ENCODE data around the gene IFT74.
A peak's percentile ranks its signal among the peaks of the same experiment; 100 is the strongest.

The IFT74 gene

DNA sequence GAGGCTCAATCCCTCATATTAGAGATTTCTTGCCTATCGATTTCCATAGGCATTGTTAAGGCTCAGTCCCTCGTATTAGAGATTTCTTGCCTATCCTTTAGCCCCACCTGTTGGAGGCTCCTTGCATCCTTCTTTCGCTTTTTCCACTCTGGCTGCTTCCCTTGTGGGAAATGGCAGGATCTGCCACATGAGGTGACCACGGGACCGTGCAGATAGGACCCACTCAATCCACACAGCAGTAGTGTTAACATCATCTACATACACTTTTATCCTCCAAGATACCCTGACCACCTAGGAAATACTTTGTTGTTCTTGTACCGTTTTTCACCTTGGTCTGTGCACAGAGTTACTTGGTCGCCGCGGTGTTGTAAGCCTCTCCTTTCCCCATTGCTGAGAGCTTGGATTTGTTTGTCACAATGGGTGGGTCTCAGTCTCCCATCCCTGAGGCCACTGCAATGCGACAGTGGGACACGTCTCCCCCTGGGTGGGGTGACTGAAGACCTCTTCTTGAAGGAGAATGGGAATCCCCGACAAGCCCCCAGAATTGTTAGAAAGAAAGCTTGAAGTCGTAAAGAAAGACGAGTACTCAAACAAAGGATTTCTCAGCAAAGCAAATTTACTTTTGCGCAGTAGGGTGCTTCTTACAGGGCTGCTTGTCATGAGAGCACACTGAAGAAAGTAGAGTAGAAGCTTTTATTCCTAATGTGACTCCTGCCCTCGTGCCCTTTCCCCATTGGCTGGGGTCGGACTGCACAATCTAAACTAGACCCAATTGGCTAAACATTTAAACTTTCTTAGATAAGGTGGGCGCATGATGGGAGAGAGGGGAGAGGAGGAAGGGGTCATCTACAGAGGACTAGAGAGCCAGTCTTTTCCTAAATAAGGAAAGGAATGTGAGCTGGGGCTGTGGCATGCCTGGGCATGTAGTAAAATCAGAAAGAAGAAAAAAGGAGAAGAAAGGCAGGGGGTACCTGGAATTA is 19.8 kb downstream of the IFT74 start:
- peak; percentile 33 for DNase-seq

DNA sequence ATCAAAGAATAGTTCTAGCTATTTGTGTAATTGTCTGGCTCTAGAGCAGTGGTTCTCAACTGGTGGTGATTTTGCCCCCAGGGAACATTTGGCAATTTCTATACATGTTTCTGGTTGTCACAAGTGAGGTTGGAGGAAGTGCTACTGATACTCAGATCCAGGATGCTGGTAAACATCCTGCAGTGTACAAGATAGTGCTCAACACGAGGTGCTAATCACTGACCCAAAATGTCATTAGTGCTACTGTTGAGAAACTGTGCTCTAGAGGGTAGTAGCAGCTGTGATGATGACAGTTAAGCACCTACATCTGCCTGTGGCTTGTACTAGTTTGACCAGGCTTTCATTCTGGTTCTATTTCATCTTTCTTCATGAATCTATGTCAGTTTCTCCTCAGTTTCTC is 27.1 kb downstream of the IFT74 start:
- no peak for DNase-seq

DNA sequence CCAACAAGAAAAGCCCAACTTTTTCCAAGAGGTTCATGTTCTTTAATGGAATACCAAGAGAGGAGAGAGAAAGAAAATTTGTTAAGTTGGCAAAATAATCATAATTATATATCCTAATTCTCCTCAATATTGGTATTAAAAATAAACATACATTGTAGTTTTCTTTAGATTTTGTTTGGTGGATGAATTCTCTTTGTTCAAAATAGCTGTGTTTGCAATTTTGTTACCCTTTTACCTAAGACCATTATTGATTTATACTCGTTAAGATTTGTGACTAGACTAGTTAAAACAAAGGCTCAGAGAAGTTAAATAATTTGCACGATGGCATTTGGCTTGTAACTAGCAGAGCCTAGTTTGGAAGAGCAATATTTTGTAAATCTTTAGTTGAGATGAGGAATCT is 39.6 kb downstream of the IFT74 start:
- DNase-seq = no peak

DNA sequence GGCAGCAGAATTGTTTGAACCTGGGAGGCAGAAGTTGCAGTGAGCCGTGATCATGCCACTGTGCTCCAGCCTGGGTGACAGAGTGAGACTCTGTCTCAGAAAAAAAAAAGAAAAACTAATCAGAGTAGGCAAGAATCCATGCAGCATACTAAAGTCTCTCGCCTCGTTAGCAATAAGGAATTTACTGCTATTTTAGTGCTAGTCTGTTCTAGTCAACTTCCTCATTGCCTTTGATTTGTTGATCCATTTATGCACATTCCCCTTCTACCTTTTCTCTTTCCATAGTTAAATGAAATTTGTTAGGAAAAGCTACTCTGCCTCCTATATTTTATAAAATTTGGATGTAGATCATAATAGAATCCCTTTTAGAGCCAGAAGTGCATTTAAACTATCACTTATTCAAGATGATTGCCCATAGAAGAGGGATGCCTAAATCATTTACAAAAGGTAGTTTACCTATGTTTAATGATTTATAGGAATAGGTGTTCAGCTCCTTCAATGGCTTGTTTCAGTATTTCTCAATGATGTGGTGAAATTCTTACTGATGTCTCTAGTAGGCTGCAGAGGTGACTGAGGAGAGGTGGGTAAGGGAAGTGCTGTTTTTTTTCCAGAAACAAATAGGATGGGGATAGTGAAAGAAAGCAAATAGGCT is 47.3 kb downstream of the IFT74 start:
- DNase-seq = no peak

DNA sequence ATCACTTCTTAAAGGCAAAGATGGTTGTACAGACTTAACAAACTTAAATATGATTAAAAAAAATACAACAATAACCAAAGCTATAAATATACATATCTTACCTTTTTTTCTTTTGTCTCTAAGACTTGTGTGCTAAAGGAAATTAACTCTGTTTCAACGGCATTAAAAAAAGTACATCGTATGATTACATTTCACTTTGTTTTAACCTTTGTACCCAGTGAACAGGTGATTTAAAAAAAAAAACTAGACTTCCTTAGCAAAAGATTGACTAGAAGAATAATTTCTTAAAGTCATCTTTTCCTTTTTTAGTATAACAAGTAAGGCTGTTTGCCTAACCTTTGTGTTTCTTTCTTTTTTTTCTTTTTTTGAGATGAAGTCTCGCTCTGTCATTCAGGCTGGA is 49.3 kb downstream of the IFT74 start, which contains the start of gene LRRC19:
TSS of gene LRRC19 (minus strand) at position 182 of the 400 bp plus-strand sequence. CDS start 5,978 bp downstream, outside the sequence.
- no peak for DNase-seq

DNA sequence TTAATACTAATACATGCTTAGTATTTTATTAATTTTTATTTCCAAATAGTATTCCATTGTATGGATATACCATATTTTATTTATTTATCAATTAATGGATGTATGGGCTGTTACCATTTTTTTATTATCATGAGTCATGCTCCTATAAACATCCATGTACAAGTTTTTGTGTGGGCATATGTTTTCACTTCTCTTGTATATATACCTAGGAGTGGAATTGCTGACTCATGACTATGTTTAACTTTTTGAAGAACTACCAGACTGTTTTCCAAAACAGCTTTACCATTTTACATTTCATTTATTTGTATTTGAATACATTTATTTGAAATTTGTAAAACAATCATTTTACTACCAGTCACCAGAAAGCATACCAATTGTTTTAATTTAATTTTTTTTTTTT is 63.4 kb downstream of the IFT74 start:
- no peak for DNase-seq

DNA sequence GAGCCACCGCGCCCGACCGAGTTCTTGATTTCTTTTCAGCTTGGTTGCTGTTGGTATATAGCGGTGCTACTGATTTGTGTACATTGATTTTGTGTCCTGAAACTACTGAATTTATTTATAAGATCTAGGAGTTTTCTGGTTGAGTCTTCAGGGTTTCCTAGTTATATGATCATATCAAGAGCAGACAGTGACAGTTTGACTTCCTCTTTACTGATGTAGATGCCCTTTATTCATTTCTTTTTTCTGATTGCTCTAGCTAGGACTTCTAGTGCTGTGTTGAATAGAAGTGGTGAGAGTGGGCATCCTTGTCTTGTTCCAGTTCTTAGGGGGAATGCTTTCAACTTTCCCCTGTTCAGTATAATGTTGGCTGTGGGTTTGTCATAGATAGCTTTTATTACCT is 66.7 kb downstream of the IFT74 start:
- no peak for DNase-seq

DNA sequence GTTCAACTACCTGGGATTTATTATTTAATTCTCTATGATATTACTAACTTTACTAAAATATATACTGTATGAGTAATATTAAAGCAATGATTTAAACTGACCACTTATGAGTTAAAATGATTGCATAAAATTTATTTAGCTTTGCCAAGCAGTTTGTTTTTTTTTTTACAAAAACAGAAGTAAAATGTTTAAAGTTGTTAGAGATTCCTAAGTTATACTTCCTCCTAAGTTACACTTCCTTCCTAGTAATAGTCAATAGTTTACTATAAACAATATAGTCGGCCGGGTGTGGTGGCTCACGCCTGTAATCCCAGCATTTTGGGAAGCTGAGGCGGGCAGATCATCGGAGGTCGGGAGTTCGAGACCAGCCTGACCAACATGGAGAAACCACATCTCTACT is 73.0 kb downstream of the IFT74 start:
- no peak for DNase-seq

DNA sequence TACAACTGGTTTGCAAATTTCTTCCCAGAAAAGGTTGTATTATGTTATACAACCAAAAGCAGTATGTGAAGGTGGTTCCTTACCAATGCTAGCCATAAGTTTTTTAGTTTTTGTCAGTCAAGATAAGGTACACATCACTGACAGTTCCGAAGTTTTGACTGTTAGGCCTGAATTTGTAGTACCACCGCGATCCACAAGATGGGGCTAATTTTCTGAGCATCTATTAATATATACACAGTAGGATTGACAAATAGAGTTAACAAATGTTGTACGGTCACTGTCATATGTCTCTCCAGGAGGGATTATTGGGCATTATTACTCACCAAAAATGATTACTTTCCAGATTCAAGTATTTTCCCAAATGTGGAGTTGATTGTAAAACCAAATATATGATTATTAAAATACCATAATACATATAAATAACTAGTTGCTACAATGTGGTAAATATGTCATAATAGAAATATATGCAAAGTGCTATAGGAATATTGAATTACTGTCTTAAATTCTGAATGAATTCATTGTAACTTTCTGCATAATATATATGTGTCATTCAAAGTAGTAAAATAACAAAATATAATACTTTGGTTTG is 77.7 kb downstream of the IFT74 start:
- peak; percentile 40 for DNase-seq

DNA sequence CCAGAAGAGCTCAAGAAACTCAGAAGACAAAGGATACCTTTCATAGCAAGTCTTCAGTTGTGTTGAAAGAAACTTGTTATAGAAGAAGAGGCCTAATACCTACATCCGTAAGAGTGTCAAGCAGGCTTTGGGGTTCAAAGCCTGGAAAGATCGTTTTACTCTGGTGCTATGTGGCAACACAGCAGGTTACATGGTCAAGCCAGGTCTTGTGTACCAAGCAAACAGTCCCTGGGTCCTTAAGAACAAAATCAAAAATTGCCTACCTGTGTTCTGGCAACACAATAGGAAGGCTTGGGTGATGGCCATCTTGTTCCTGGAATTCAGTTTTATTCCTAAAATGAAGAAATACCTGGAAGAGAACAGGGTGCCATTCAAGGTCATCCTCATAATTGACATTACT is 81.3 kb downstream of the IFT74 start:
- DNase-seq = no peak

DNA sequence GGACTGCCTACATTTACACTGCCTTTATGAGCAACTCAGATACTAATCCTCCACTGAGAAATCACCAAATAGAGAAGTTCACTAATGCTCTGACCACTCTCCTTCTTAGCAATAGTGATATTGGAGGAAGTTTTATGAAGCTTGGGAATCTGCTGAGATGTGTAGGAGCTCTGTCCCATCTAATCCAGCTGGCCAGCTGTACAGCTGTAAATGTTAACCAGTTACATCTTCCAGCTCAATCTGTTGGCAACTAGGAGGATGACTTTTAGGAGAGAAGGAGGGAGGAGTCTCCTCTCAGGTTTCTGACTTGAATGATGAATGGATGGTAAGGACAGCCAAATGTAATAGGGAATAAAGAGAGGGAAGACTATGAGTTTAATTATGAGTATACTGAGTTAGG is 85.5 kb downstream of the IFT74 start:
- no peak for DNase-seq

DNA sequence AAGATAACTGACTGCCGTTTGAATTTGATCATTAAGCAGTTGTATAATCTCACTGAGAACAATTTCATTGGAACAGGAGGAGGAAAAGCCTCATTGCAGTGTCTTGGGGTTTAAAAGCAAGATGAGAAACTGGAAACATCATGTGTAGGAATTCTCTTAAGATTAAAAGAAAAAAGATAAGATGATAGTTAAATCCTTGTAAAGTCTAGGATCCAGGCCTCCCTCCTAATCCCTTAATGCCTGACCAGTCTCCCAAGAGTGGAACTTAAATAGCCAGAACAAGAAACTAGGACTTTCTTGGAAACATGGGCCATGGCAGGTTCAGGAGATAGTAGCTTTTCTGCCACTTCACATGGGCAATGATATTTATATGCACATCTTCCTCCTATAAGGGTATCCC is 86.3 kb downstream of the IFT74 start:
- DNase-seq = no peak

DNA sequence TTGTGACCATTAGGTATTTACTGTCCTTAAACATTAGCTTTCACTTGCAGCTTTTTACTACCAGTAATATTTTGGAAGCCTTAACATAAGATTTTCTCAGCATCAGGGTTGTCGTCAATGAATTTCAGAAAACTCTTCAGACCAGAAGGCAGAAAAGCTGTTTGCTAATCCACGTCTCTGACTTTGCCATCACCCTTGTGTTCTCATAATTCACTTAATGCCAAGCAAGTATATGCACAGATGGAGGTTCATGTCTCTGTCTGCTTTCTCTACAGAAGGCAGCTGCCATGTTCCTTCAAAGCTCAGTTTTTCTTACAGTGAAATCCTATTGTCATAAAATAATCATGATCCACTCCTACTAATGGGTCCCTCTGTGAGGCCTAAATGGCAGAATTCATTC is 87.0 kb downstream of the IFT74 start:
- DNase-seq = no peak

DNA sequence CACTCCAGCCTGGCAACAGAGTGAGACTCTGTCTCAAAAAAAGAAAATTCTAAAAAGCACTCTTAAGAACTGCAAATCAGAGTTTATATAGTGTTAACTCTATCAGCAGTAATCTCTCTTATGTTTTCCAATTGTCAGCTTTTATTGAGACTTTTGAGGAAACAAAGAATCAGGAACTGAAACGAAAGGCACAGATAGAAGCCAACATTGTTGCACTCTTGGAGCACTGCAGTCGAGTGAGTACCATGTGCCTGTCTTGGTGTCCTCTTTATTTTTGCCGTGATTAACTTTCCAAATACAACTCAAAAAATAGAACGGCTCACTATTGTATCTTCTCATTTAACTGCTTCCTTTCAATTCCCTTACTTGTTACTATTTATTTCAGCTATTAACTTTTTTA is 90.9 kb downstream of the IFT74 start:
- DNase-seq = no peak

DNA sequence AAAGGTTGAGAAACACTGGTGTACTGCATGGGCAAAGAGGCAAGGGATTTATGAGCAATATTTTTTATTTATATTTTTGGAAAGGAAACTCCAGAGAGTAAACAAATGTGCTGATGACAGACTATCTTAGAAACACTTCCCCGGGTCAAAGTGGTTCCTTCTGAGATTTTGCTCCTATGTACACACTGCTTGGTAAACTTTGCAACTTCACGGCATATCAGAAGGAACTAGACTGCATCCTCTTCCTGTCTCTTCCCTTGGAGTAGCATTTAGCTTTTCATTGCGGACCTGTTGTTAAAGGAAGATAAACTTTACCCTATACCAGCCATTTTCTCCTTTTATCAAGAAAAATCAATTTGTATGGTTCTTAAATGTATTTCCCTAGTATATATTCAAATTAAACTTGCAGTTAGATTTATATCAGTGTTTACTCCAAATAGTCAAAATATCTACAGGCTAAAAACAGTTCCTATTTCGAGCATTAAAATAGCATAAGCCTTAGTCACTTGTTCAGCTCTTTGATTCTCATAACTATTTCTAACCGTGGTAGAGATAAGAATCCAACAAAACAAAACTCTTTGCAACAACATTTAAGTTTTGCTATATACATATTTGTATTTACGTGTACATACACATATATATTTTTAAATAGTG is 97.3 kb downstream of the IFT74 start:
- DNase-seq = no peak

DNA sequence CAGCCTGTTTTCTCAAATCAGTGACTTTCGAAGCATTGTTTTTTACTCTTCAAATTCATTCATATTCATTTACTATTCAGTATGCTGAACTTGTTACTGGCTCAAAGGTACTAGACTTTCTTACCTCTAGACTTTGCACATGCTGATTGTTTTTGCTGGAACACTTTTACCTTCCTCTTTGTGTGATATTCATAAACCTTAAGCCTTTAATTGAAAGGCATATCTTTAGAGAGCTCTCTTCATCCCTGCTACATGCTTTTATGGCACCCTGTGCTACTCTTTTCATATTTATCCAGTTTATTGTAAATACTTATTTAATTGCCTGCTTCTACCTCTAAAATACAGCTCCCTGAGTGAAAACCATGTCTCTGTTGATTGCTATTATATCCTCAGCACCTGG is 97.9 kb downstream of the IFT74 start:
- DNase-seq = no peak

DNA sequence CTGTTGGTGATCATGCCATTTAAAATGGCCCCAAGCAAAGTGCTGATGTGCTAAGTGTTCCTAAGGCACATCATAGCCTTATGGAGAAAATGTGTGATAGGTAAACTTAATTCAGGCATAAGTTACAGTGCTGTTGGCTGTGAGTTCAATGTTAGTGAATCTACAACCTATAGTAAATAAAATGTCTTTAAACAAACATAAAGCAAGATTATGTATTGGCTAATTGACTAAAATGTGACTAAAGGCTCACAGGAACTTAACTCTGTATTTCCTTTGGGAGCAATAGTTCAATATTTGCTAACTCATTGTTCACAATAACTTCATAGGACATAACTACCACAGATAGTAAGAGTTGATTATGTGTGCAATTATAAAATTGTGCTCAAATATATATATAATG is 98.6 kb downstream of the IFT74 start:
- DNase-seq = no peak

DNA sequence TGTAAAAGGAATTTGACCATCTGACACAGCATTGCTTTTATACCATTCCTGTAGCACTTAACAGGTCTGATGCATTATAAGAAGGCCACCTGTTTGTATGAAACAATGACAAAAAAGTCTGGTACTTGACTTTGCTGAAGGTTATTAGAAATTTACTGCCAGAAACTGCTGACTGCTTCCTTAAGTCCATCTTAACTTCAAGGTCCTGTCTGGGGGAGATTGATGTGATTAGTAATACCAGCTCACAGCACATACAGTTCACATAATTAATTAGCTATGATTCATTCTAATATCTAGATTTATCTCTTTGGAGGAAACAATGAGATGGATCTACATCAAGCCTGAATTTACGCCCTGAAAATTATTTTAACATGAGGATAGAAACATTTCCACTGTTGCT is 103.2 kb downstream of the IFT74 start:
- DNase-seq = no peak

DNA sequence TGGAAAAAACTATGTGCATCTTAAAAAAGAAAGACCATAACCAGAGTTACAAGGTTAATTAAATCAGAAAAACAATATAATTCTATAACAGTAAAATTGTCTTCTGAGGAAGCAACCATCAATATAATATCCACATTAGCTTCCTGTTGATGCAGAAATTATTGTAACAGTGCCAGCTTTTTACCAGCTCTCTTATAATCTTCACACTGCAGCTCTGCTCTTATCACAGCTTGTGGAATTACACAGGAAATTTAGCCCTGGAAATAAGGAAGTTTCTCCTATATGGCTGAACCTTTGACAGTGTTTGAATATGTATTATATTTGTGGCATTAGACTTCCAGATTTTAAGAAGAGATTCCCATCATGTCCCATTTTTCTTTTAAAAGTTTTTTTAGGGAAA is 103.7 kb downstream of the IFT74 start:
- DNase-seq = no peak

DNA sequence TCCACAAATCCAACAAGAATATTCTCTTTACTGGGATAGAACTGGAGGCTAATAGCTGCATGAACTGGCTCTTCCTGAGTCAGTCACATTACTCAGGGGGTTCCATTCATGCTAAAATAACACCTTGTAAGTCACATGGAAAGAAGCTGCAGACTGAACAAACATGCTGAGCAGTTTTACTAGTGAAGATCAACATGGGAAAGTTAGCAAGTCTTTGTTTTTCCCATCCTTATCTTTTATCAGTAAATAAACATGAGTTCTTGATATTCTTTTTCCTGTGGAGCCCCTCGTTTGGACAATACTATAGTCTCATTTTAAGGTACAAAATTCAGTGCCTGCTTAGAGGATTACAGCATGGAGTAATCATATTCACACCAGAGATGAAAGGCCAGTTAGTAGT is 109.1 kb downstream of the IFT74 start:
- no peak for DNase-seq

DNA sequence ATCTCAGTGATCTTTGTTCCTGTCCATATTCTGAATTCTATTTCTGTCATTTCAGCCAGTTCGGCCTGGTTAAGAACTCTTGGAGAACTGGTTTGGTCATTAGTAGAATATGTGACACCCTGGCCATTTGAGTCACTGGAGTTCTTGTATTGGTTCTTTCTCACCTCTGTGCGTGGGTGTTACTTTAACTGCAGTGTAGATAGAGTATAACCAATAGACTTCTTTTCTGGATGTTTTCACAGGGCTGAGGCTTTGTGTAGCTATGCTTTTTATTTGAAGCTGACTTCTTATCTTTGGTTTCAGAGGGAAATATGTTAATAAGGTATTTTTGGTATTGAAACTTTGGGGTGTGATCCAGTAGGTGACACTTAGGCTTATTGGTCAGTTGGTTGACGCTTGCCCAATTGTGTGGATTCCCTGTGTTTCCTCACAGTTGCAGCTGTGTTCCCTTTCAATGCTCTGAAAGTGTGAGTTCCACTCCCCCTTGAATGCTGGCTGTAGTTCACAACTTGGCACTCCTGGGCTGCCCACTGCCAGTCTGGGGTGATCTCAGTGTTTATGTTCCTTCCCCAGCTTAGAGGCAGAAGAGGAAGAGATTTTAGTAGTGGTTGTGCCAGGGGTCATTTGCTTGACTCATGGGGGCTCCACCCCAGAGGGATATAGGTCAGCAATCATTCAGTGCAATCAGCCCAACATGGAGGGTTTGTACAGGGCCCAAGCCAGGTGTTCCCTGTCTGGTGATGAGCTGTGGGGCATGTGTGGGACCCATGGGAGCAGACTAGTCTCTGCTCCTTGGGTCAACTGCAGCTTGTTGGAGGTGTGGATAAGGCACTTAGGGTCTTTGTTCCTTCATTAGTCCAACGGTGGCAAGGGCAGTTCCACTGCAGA is 117.9 kb downstream of the IFT74 start:
- no peak for DNase-seq

DNA sequence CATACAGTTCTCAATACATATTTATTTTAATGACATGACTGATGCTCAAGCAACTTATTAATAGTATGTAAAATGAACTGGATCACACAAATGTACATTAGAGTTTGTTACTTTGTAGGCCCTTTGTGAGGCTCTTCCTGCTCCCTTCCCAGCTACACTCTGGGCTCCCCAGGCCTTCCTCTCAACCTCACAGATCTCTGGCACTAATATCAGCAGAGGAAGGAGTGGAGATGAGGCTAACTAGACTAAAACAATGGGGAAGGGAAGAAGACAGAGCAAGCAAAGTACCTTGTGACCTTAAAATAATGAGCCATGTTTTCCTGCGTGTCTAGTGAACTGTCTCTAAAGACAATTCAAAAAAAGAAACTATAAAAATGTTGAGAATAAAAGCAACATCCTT is 122.5 kb downstream of the IFT74 start:
- DNase-seq = no peak

Data from CD4-positive, alpha-beta T cell treated with Interleukin-21 for 1 hour (primary cell).